Stimulated activated CD4-positive, alpha-beta T cell treated with anti-CD3 and anti-CD28 coated beads, Interleukin-4, amount 100 ng/mL, for 24 hours (primary cell): ENCODE results near the gene COMMD9.
A peak's percentile ranks its signal among the peaks of the same experiment; 100 is the strongest.
"Not testable (repeated sequence)": the region's sequence is repeated elsewhere in the genome, so short reads cannot be mapped to it uniquely, and the experiment has no call there.

Experiments
- DNase-seq: peaks from one replicate; pipeline ENCODE4 v3.0.0-alpha.2; 2020

The COMMD9 gene

DNA sequence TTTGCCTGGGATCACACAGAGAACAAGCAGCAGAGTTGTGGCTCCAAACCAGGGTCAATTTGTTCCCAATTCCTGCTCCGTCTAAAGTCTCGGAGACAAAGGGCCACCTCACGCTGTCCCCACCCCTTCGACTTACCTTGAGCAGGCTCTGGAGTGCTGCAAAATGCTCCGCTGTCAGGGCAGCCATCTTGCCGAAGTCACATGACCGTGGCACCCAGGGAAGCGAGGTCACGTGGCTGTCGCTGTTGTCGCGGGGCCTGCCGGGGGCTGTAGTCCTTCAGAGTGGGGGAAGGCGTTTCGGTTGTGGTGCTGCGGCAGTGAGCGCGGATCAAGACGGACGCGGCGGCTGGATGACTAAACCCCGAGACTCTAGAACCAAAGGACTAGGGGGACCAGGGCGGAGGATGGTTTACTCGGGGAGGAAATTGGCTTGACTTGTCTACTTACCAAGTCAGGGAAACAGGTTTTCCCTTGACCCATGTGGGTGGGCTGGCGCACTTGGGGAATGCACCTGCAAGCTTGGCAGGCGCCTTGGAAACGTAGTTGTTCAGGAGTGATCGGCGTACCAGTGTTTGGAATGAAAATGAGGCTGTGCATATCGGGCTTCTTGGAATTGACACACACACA is at the start of gene COMMD9:
Gene COMMD9, minus strand, starts transcription at position 199 of the 627 bp plus-strand sequence. Its CDS starts 12 bp downstream, at position 187.
- DNase-seq: peak; percentile 96

DNA sequence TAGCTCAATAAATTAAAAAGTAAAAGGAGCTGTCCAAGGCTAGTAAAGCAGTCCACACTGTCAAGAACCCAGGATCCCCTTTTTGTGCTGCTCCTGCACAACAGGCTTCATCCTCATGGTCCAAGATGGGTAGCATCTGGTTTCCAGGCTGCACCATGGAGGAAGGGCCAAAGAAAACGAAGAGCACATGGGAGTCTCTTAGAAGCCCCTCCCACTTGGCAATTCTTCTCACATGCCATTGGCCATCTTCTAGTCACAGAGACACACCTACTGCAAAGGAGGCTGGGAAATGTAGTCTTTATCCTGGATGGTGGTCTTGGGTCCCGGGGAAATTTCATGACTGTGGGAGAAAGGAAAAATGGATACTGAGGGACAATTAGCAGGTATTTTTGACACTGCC is 44.7 kb upstream of the COMMD9 start:
- no peak for DNase-seq

DNA sequence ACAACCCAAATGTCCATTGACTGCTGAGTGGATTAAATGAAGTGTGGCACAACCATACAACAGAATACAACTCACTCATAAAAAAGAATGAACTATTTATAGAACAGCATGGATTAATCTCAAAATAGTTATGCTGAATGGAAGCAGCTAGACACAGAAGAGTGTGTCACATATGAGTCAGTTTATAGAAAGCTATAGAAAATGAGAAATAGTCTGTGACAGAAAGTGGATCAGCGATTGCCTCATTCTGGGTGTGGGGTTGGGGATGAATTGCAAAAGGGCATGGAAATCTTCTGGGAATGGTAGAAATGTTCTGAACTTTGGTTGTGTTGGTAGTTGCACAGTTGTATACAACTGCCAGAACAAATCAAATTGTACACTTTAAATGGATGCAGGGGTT is 44.2 kb upstream of the COMMD9 start:
- no peak for DNase-seq

DNA sequence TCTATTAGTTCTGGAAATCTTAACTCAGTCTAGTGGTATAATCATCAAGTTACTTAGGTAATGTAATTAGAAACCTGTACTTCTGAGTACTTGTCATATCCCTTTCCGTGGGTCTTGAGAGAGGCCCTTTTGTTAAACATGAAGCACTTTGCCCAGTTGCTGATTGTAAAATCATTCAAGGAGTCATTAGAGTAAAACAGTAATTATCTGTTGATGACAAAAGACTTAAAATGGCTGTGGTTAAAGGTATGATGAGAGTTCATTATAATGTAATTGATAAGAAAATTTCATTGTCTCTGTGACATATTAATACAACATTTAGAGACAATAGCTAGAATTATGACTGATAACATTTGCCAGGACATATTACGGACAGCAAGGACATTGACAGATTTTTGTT is 41.2 kb upstream of the COMMD9 start:
- DNase-seq: no peak

DNA sequence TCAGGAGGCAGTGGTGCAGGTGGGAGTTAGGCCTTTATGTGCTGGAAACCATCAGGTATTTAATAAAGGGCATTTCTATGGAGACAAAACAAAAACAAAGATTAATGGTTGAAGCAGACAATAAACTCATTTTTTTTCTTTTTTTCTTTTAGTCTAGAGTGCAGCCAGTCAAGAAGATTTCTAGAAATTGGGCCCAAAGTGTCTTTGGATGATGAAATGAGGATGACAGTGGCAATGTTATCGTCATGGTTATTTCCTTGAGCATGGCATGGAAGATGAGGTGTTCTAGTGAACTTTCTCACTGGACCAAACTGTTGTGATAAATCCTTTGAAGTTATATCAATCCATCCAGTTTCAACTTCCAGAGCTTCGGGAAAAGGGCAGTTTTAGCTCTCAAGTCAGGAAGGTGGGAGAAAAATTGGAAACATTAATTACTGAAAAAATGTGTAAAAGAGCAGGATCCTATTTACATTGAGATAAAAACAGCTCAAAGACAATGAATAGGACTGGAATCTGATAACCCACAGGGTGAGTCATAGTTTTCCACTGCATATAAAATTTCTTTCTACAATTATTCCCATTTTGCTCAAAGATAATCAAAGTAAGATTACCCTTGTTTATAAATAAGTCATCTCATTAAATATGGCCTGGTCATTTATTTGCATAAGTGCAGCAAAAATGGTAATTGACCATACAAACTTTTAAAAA is 39.9 kb upstream of the COMMD9 start:
- no peak for DNase-seq

DNA sequence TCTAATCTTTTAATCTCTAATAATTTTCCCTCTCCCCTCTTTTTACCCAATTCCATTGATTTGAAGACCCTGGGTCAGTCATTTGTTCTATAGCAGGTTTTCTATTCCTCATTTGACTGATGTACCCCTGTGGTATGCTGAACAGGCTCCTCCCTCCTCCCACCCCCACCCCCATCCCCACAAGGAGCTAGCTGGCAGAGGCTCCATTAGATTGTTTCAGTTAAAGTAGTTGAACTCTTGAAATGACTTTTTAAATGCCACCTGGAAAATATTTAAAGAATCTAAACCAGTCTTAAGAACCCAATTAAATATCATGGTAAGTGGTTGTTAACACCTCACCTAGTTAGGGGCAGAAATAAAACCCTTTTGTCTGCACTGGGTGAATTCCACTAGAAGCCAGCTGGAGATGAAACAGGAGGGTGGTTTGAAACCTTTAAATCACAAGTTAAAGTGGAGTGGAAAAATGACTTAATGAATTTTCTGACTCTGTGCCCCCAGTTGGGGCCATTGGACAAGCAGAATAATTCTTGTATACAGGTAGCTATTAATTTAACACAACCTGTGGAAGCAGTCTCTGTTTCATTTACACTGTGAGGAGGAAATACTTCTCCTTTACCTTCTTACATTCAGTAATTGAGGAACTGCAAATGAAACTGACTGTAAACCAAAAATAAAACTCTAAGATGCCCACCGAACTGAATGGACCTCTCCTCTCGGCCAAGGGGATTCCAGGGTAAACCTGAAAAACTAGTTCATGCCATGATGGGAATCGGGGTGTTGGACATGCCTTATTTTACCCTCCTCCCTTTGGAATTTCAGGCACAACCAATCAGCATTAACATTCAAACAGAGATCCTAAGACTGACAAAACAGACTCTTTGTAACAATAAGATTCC is 37.5 kb upstream of the COMMD9 start:
- DNase-seq: no peak

DNA sequence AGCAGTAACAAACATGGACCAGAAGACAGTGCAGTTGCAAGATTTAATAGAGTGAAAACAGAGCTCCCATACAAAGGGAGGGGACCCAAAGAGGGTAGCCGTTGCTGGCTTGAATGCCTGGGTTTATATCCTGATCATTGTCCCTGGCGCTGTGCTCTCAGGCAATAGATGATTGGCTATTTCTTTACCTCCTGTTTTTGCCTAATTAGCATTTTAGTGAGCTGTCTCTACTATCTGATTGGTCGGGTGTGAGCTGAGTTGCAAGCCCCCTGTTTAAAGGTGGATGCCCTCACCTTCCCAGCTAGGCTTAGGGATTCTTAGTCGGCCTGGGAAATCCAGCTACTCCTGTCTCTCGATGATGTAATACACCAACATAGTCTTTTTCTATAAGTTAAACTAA is 36.2 kb upstream of the COMMD9 start:
- DNase-seq: not testable (repeated sequence)

DNA sequence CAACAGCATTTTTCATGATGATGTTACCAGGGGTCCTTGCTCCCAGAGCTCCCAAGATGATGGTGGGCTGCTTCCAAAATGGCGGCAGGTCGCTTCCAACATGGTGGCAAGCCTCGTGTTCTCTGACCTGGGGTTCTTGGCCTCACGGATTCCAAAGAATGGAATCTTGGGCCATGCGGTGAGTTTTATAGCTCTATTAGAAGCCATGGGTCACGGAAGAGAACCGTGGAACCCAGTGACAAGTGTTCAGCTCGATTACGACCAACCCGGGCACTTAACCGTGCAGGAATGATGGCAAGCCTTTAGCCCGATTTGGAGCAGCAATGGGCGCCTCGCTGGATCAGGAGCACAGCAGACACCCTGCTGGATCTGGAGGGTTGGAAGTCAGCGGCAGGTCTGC is 35.7 kb upstream of the COMMD9 start:
- not testable (repeated sequence) for DNase-seq

DNA sequence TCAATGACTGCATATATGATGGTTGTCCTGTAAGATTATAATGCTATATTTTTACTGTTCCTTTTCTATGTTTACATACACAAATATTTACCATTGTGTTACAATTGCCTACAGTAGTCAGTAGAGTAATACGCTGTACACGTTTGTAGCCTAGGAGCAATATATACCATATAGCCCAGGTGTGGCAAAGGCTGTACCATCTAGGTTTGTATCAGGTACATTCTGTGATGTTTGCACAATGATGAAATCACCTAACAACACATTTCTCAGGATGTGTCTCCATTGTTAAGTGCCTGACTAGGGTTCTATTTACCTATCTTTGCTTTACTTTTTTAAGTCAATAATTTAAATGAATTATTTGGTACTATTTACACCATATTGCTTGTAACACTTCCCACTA is 28.8 kb upstream of the COMMD9 start:
- no peak for DNase-seq

DNA sequence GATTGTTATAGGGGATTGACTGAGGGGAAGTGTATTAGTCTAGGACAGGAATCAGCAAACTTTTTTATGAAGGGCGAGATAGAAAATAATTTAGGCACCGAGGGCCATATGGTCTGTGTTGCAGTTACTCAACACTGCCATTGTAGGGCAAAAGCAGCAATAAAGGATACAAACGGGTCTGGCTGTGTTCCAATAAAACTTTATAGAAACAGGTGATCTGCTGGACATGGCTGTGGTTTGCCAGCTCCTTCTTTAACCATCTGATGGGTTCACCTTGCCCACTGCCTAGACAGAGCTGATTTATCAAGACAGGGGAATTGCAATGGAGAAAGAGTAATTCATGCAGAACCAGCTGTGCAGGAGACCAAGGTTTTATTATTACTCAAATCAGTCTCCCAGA is 26.8 kb upstream of the COMMD9 start:
- DNase-seq: no peak

DNA sequence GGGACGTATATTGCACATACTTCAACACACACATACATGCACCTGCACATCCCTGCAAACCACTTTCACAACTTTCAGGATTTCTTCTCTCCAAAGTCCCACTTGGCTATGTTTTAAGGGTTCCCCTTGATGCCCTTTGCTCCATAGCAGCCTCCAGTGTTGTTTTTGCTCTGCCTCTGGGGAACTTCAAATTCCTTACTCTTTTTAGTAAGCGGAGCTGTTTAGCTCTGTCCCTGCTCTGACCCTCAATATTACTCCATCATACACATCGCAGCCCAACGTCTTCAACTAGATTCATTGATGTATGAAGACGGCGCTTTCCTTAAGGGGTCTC is 25.2 kb upstream of the COMMD9 start:
- DNase-seq: no peak

DNA sequence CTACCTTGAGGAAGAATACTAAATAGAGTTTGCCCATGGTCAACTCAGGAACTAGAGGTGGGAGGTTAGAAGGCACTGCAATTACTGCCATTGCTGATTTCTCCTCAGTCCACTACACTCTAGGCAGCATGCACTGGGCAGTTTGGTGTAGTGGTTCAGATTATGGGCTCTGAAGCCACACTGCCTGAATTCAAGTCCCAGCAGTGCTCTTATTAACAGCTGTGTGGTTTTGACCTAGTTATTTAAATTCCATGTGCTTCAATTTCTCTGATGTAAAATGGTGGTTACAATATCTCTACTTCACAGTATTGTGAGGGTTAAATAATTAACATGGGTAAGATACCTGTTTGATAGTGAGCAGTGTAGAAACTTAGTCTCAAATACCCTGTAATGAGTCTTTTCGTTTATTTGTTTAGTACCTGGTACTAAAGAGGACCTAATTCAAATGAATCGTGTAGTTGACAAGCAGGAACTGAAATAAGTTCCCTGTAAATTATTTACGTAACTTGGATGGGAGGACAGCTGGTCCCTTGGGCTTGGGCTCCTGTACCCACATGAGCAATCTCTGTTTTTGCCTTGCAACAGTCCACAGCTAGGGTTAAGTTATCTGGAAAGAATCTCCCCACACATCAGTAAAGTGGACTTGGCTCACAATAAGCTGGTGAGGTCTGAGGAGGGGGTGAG is 24.7 kb upstream of the COMMD9 start:
- DNase-seq: no peak

DNA sequence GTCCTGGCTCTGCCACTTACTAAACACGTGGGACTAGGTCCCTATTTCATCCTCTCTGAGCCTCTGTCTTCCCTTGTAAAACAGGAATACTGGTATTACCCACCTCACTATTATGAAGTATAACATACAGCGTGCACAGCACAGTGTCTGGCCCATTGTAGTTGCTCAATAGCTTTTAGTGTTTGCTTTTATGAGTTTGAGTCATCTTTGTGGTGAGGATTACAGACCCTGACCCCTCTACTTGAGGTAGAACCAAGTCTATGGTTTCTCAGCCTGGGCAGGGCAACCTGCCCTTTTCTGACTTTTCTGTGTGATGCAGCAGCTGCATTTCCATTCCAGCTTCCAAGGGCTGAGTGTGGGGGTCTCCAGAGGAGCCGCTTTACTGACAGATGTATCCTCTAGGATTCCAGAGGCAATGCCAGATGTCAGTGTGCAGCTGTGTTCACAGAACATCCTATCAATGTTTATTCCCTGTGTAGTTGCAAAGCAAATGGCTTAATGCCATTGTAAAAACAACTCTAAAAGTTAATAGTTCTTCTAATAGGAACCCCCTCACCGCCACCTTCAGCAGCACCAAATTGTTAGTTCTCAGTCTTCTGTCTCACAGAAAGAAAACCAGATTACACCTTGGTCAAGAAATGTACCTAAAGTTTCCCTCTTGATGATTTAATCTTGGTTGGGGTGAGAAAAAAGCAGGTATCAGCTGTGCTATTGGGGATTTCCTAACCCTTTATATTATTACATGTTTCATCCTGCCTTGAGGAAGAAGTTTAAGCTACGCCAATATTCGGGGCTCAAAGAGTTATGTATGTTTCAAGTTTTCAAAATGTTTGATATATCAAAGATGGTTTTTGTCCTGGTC is 23.6 kb upstream of the COMMD9 start:
- no peak for DNase-seq

DNA sequence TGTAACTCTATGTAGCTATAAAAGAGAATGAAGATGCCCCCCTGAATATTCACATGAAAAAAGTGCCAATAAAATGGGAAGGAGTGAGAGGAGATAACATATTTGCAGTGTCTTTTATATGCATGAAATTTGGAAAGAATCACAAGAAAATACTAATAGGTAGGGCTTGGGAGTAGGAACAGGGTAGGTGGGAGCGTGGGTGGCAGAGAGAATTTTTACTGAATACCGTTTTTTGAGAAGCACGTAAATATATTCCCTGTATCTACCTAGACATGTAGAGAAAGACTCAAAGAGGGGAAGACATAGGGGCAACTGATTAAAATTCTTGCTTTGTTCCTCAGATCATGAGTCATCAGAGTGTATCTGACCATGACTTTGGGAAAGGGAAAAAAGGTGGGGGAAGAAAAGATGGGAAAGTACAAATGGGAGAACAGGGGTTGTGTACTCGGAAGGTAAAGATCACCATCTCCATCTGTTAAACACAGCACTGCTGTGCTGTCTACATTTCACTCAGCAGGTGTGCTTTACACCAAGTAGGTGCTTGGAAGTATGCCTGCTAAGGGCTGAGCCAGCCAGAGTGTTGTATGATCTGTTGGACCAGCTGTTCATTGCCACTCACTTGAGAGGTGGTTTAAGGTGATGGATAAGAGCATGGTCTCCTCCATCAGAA is 22.8 kb upstream of the COMMD9 start:
- no peak for DNase-seq

DNA sequence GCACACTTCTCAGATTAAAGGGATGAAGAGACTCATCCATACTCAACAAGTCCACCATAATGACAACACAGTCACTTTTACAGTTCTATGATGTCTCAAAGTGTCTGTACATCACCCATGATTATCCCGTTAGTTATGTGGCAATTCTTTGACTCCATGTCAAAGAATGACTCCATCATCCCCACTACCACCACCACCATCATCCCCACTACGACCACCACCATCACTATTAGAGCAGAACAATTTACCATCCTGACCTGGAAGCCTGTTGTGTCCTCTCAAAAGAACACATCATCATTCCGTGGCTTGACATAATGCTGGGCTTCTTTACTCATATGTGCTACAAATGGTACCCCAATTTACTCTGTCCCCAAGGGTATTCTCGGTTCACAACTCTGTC is 20.6 kb upstream of the COMMD9 start:
- no peak for DNase-seq

DNA sequence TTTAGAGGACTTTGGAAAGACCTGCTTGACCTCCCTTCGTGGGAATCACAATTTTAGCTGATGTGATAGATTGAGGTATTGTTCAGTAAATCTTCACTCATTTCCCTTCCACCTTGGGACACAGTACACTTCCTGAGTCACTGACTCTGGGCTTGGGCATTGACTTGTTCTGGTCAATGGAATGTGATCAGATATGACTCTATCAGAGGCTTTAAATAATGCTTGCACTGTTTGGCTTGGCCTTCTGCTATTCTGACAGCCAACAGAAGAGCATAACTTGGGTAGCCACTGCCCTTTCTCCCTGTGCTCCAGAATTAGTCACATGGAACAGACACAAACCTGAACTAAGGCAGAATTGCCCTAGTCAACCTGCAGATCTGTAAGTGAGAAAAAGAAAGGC is 19.4 kb upstream of the COMMD9 start:
- no peak for DNase-seq

DNA sequence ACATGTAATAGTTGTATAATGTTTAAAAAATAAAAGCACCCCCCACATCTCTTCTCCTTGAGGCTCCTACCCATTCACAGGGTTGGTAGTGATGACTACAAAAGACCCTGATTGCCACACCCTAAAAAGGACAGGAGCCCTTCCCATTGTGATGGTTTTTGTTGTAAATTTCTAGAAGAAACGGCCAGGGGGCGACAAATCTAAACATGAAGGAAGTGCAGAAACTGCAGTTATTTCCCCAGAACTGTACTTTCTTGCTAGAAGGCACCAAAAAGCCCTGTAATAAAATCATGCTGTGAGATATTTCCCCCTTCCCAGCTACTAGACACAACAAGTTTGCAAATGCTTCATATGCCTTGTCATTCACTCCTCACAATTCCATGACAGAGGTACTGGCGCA is 17.7 kb upstream of the COMMD9 start:
- DNase-seq: no peak

DNA sequence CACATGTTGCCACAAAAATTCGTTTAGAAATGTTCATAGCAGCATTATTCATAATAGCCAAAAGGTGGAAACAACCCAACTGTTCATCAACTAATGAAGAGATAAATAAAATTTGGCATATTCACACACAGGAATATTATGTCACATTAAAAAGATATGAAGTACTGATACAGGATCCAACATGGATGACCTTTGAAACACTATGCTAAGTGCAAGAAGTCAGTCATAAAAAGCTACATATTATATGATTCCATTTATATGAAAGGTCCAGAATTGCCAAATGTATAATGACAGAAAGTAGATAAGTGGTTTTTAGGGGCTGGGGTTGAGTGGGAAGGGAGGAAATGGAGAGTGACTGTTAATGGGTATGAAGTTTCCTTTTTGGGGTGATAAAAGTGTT is 15.8 kb upstream of the COMMD9 start:
- no peak for DNase-seq

DNA sequence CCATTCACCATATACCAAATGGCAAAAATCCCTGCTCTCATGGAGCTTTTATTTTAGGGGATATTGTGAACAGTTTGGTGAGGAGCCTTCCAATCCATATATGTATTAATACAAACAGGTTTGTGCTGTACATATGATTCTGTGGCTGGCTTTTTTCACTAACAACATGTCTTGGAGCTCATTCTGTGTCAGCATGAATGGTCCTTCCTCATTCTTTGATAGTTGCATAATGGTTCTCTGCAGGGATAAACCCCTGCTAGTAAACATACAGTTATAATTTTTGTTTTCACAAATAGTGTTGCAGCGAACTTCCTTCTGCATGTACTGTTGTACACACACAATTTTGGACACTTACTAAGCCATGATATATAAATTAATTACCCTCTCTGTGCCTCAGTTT is 15.1 kb upstream of the COMMD9 start:
- DNase-seq: no peak

DNA sequence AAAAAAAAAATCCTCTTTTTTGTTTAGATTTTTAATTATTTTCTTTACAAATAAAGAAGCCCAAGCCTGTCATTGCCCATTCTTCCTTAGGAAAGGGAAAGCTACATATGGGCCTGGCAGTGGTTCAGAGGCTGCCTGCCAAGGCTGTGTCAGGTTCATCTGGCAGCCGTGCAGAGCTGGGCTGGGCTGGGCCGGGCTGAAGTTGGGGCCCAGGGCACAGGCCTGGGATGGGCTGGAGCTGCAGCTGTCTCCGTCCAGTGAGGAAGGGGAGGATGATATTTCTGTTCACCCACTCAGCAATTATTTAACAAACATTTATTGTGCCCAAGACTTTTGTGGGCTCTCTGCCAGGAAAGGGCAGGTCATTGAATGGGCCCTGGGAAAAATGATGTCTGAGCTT is 11.4 kb upstream of the COMMD9 start:
- DNase-seq: no peak

DNA sequence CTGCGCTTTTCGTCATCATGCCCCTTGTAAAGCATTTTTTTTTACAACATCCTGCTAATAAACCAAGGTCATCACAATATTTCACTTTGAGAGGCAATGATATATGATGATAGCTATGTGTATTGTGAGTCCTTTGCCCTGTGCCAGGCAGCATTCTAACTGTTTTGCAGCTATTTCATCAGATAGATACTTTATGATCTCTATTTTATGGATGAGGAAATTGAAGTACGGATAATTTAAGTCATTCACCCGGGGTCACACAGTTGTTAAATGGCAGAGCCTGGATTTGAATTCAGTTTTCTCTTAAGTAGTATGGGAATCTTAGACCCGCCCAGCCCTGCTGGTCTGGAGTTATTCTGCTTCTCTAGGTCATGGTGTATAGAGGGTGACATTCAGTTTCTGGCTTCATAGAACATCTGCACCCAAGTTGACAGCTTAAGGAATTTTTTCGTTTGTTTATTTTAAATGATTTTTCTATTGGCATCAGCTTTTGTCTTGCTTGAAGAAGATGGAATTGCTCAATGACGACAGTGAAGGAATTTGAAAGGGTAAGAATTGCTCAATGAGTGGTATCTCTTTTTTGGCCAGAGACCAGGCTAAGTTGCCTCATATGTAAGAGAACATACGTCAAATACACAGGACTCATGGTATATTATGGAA is 7.8 kb upstream of the COMMD9 start:
- DNase-seq: no peak
